Posterior cingulate gyrus (tissue), 11 donors: ENCODE measurements around the gene NMNAT3.

Experiments used
- DNase-seq, 10 donors: peaks; one replicate each; pipeline versions ENCODE4 v3.0.0 to v3.0.0-alpha.2; 2020 to 2021; ENCODE audit warnings: mixed read lengths in 3 of 10
- intact Hi-C: fragments of 100-400 bp; cut with DNase I; formaldehyde crosslinking; loops from one replicate; pipeline ENCODE4 v1.15.1; 2023

Gene NMNAT3

DNA sequence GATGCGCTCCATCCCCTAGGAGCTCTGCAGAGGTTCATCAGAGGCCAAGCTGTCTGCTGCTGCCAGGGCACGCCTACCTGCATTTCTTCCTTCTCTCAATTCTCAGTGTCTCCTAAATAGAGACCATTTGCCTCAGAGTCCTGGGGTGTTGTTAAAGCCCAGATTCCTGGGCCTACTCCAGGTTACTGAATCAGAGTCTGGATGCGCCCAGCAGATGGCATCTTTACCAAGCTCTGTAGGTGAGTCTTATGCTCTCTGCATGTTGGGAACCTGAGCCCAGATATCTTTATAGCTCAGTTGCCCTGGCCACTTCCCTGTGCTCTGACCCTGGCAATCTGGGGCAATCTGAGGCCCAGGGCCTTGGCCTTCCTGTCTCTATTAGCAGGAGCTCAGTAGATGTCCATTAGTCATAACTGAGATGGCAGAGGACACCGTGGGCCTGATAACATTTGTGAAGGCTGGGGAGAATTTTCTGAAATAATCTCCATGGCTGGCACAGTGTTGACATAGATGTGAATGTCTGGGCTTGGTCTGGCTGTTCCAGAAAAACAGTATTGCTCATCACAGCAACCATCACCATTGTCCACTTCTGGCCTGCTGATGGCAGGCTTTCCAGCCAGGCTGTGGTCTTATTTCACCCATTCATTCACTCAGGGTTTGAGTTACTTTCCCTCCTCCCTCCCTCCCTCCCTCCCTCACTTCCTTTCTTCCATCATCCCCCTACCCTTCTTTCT is 125.0 kb downstream of the NMNAT3 start:
- DNase-seq = peak in 5 of 10 donors; percentile 25 to 89 (median 44)
- intact Hi-C loops = loop anchor here (10.0 kb wide), 1 partner anchor 382 kb away; the partner anchor contains the start of gene CLSTN2

DNA sequence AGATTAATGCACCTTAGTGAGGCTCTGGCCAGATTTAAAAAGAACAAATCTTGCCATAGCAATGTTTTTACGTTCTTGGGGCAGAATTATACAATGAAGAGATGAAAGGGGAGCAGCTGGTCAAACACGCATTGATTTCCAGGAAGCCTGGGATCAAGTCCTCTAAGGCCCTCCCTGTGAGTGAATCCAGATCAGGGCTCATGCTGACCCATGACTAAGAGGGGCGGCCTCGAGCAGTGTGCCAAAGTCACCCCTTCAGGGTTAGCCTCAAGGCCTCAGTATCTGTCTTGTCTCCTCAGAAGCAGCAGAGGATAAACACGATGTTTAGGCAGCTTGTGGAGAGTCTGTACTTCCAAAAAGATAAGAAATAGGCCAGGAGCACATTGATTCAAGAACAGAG is 129.0 kb downstream of the NMNAT3 start:
- no peak for DNase-seq
- intact Hi-C loops = no loop called here

DNA sequence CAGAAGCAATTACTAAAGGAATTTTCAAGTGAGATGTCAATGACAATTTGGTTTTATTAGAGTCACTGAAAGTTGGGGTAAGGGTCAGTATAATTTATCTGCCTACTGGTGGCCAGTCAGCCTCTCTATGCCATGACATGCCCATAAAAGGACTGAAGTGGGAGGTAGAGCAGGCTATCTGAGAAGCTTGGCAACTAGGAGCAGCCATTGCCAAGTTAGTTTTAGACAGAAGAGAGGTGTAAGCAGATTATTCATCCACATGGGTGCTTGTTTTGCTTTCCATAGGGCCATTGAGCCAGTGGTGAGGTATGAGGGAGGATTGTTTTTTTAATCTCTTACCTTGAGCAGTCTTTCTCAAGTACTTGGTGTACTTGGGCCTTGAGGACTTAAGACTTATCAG is 130.1 kb downstream of the NMNAT3 start:
- DNase-seq = no peak
- intact Hi-C loops = no loop called here

DNA sequence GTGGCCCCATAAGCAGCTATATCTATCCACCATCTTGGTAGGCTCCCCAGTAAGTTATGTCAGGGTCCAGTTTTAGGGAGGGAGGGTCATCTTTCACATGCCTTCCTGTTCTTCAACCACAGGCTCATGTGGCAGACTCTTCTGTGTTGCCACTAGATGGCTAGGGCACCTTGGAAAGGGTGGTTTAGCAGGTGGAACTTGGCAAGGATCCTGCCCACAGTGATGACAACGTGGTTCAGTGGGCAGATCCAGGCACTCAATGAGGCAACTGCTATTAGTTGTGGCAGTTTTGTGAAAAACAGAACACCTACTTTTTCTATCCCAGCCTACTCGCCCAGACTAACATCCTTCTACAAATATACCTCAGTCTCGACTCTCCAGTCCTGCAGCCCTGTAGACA is 131.0 kb downstream of the NMNAT3 start:
- peak in 1 of 10 donors; percentile 8 for DNase-seq
- intact Hi-C loops = no loop called here

DNA sequence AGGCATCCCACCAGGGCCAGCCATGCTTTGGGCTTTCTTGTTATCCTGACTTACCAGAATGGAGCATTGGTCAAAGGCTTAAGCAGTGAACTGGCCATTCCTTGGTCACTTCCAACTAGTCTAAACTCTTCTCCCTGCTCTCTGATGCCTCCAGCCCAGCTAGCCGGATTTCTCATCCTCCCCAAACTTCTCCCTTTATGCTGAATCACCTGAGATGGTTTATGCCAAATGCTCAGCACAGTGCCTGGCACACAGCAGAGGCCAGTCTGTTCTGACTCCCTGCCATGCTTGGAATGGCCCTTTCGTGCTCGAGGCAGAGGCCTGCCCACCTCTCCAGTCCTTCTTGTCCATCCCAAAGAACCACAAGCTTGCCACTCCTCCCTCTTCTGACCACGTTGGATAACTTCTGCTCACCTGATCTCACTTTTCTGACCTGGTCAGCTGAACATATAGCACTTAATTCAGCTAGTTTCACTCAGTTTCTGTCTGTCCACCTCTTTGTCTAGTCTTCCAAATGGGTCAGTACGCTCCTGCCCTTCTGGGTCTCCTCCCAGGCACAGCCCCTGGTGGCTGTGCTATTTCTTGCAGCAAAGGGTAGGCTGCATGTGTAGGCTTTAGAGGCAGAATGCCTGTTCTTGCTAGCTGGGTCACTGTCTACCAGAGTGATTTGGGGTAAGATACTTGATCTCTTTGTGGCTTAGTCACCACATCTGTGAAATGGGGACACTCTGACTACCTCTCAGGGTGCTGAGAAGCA is 136.1 kb downstream of the NMNAT3 start:
- DNase-seq = peak in 1 of 10 donors; percentile 50
- intact Hi-C loops = no loop called here

DNA sequence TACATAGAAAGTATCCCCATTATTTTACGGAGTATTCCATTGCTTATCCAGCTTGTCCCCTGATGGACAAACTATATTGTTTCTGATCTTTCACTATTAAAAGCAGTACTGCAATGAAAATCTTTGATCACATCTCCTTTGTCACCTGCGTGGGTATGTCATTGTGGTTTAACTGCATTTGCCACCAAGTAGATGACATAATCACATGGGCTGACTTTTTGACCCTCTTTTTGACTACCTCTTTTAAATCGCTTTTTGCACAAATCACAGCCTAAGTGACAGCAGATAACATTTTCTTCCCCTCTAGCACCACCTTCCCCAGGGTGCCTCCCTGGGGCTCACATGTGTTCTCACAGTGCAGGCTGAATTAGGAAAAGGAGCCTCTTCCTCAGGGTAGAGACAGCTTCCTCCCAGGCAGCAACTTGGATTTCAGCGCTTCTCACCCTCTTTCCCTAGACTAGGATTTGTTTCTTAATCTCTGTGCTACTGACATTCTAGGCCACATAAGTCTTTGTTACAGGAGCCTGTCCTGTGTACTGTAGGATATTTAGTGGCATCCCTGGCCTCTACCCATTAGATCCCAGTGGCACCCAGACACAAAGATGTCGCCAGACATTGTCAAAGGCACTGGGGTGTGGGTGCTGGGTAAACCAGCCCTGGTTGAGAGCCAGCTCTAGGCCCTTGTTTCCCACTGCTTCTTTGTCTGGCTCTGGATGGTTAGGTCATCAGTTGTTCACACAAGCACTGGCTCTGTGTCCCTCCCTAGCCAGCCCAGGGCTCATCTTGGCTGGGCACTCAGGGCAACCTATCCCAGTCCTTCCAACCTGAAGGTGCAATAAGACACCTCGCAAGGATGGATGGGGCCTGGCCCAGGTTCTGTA is 136.9 kb downstream of the NMNAT3 start:
- DNase-seq = peak in 6 of 10 donors; percentile 36 to 94 (median 68)
- intact Hi-C loops = no loop called here

DNA sequence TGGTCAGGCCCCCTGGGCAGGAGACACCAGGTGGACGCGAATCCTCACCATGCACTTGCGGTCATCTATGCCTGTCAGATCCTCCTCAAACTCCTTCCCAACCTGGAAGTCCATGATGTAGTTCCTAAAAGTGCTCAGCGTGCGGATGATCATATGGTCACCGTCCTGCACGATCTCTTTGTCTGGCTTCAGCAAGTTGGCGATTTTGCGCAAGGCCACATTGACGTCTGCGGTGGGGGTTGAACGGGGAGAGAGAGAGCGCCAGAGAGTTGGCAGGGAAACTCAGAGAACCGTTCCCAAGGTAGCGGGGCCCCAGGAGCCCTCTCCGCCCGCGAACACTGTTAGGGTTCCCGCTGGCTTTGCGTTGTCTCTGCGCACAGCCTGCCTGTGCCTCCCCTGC is 139.0 kb downstream of the NMNAT3 start:
- peak in 4 of 10 donors; percentile 23 to 80 (median 57) for DNase-seq

DNA sequence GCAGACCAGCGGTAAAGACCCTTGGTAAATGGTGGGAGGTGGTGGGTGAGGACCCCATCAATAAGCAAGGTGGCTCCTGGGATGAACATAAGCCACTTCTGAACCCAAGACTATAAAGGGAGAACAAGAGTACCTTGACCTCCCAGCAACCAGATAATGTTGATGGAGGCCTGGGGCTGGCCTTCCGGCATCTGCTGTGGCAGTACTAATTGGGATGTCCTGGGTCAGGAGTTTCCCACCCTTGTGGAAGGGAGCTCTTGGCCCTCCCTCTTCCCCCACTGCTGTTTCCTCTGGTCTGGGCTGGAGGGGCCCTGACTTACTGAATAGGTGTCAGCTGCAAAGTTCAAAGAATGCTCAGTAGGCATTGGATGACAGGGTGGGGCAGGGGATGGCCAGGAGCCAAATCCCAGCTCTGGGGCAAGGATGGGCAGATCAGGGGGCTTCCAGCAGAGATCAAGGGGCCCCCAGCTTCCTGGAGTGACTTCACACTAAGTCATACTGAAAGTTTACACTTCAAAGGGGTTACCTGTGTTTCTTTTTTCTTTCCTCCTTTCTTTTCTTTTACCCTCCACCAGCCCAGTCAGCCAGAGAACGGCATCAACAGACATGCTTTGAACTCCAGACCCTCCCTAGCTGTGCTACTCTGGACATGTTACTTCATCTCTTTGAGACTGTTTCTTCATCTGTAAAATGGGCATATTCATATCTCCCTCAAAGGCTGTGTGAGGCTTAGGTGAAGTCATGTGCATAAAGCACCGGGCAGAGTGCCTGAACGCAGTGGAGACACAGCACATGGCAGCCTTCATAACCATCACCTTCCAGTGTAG is 139.8 kb downstream of the NMNAT3 start:
- intact Hi-C loops = no loop called here
- DNase-seq = no peak

More for the DNA sequence above, 139.0 kb downstream of the NMNAT3 start:
- intact Hi-C loops = no loop called here

DNA sequence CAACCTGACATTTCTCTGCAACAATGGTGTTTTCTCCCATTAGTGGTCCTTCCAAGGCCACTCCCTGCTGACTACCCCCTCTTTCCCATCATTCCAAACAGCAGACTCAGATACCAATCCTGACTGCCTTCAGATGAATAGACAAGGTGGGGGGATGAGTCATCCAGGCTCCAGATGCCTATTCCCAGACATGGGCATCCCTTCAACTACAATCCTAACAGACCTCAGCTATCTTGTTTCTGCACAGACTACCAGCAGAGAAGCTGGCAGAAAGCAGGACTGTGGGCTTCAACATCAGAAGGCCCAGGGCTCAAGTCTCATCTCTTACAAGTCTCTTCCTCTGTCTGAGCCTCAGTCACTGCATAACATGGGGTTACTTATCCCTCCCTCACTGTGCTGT is 140.4 kb downstream of the NMNAT3 start:
- intact Hi-C loops = no loop called here
- DNase-seq = no peak

DNA sequence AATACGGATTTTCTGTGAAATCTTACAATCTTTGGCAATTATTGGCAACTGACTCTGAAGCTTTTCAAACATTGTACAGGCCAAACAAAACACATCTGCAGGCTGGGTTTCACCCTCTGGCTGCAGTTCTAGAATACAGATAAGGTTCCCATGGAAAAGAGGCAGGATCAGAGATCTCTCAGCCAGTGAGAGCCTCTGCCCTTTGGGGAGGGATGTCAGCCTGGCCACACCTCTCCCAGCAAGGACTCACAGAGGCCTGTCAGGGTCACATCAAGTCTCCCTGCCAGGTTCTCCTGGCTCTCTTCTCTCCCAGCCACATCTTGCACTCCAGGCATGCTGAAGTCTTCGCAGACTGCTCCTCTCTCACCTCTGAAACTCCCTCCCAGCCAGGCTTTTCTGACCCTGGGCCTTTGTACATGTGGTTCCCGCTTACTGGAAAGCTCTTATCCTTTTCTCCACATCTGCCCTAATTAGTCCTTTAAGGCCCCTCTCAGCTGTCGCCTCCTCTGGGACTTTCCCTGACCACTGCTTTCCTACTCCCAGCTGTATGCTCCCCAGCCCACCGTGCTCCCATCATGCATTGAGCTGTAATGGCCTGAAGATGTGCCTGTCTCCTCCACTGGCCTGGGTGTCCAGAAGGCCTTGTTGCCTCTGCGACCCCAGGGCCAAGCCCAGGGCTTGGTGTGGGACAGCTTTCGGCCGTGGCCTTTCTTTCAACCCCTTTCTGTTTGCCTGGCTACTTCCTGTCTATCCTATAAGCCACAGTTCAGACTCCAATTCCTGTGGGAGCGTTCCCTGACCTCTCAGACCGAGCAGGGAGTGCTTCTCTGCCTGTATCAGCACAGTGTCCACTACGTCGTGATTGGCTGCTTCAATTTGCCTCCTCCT is 142.5 kb downstream of the NMNAT3 start:
- DNase-seq = peak in 5 of 10 donors; percentile 26 to 89 (median 55)
- intact Hi-C loops = no loop called here

DNA sequence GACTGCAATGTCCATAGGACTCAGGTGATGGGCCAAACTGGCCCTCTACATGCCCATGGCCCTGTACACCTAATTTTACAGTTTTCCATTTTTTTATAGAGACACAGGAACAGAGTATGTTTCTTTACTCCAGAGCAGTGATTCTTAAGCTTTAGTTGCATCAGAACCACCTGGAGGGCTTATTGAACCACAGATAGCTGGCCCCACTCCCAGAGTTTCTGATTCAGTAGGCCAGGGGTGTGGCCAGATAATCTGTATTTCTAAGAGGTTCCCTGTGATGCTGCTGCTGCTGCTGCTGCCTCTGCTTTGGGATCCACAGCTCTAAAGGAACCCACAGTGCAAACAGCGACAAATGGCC is 143.3 kb downstream of the NMNAT3 start:
- no peak for DNase-seq

DNA sequence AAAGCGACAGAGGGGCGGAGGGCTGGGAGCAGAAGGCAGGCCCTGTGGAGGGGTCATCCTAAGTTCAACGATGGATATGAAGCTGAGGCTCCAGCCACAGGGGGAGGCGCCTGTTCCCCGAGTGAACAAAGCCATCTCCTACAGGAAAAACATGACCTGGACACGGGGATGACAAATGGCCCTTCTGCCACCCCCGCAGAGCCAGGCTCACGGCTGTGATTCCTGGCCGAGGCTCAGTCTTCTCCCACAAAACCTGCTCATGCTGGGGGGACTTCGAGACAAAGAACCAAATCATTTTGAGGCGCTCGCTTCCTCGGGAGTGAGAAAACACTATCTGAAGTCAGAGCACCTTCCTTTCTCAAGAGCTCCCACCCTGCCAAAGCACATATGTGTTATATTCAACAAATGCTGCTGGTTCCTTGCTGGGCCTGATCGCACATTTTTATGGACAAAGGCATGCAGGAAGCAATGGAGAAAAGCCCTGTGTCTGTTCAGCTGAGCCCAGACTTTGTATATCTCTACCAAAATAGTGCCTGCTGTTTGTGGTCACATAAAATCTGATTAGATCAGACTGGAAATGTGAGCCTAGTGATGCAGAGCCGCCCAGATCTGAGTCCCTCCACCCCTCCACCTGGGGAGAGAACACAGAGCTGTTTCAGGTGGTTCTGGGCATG is 143.9 kb downstream of the NMNAT3 start:
- DNase-seq = peak in 4 of 10 donors; percentile 25 to 77 (median 58)
- intact Hi-C loops = no loop called here

More for the DNA sequence above, 143.3 kb downstream of the NMNAT3 start:
- intact Hi-C loops = no loop called here

DNA sequence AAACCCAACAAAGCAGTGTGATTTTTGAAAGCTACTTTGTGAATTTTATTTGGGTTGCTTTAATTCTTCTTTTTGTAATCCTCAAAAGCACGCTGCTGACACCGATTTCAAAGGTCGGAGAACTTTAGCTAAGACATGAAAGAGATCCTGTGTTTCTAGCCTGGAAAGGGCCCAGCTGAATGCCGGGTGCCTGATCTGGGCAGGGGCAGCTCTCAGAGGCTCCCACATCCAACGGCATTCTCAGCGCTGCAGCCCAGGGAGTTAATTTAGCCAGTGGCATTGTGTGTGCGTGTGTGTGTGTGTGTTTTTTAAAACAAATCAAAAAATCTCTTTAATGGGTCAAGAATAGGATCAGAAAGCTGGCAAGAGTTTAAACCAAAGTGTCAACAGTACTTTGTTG is 144.8 kb downstream of the NMNAT3 start:
- peak in 8 of 10 donors; percentile 39 to 92 (median 60) for DNase-seq

DNA sequence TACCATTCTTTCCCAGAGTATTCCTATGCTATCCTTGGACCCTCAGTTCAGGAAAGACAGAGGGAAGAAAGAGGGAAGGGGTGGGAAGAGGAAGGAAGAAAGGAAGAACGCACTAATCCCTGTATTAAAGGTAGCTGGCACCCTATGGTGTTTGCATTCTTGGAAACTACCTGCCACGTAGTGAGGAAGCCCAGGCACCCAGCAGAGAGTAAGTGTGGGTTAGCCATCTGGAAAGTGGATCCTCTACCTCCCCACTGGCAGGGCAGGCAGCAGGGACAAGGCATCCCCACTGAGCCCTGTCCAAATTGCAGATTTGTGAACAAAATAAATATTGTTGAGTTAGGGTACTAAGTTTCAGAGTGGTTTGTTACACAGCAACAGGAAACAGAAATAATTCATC is 147.1 kb downstream of the NMNAT3 start:
- intact Hi-C loops = no loop called here
- DNase-seq = peak in 1 of 10 donors; percentile 24

More for the DNA sequence above, 144.8 kb downstream of the NMNAT3 start:
- intact Hi-C loops = no loop called here

DNA sequence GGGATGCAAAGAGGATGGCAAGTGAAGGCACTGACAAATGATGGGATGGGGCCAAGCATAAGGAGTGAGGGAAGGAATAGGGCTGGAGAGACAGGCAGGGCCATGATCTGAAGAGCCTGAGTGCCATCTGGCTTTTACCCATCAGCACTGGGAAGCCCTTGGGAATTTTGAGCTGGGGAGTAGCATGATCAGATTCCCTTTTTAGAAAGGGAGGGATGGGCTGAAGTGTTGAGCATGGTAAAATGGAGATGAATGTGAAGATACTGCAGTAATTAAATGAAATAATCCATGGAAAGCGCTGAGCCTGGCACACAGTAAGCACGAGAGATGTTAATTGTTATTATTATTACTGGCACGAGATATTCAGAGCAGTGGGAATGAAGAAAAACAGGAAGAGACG is 148.1 kb downstream of the NMNAT3 start:
- intact Hi-C loops = no loop called here
- DNase-seq = no peak

DNA sequence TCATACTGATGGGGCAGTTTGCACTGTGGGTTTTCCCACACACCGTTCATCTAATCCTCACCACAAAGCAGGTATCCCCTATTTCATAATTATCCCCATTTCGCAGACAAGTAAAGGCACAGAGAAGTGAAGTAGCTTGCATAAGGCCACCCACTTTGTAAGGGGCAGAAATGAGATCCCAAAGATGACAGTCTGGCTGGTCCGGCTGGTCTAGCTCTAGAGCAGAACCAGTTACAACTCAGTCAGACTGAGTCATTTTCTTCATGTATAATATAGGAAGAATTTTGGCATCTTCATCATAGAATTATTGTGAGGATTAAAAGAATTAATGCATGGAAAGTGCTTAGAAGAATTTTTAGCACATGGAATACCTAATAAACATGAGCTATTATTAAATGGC is 148.8 kb downstream of the NMNAT3 start:
- DNase-seq = no peak
- intact Hi-C loops = no loop called here

DNA sequence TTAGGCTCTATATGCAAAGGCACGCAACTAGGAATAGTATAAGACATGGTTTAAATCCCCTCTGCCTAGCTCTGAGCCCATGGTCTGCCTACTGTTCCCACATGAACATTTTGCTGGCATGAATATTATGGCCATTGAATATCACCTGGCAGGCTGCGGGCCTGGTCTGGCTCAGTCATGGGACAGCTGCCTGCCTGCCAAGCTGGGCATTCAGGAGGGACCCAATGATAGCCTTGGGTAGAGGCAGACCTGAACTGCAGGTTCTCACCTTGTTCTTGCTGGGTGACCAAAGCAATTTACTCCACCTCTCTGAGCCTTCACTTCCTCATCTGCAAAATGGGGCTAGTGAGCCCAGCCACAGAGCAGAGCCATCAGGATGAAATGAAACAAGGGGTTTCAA is 149.5 kb downstream of the NMNAT3 start:
- no peak for DNase-seq

DNA sequence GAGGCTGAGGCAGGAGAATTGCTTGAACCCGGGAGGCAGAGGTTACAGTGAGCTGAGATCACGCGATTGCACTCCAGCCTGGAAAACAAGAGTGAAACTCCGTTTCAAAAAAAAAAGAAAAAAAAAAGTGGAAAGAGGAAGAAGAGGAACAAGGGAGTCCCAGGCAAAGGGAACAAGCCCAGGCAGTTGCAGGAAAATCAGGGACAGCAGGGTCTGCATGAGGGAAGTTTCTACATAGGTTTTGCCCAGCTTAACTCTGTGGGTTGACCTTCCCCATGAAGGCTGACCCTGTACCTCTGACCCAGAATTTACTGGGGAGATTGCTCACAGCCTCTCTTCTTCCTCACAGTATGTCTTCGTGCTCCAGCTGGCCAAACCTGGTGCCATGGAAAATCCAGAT is 150.5 kb downstream of the NMNAT3 start:
- intact Hi-C loops = no loop called here
- no peak for DNase-seq

More for the DNA sequence above, 149.5 kb downstream of the NMNAT3 start:
- intact Hi-C loops = no loop called here
